ENCODE results near the gene DNAJC19.

DNAJC19 gene

GRCh38 chr3:180959691-180960090 is 29.8 kb downstream of the DNAJC19 start:
- DNase-seq: peak; percentile 12

GRCh38 chr3:180947761-180948390 is 41.7 kb downstream of the DNAJC19 start:
- no peak for DNase-seq

- DNase-seq: no peak
Measured at GRCh38 chr3:180940826-180941225, 48.7 kb downstream of the DNAJC19 start.

DNA sequence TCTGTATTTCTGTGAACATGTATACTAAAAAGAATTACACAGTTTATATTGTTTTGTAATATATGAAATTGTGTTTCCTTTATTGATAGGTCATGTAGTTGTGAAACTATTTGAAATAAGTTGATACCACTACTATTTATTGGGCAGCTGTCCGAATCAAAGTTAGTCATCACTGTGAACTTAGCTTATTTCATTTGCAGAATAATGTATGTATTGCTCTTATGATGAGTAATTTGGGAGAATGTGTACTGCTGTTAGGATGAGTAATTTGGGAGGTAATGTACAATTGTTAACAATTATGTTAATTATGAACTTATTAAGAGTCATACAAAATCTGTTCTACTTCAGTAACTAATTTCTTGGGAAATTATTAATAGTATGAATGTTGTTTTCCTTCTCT is 54.9 kb downstream of the DNAJC19 start:
- DNase-seq: no peak
